HS-5 (cell line): ENCODE data around the gene SAP25.
"Not testable (repeated sequence)": the region's sequence is repeated elsewhere in the genome, so short reads cannot be mapped to it uniquely, and the experiment has no call there.

Source experiments
- DNase-seq: peaks from one replicate; pipeline ENCODE4 v3.0.0-alpha.2; 2012; ENCODE audit warnings: low read depth

The SAP25 gene

DNA sequence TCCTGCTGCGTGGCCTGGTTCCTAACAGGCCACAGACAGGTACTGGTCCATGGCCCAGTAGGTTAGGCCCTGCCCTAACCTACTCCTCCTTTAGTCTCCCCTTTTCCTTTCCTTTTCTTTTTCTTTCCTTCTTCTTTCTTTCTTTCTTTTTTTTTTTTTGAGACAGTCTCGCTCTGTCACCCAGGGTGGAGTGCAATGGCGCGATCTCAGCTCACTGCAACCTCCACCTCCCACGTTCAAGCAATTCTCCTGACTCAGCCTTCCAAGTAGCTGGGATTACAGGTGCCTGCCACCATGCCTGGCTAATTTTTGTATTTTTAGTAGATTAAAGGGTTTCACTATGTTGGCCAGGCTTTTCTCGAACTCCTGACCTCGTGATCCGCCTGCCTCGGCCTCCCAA is 37.7 kb downstream of the SAP25 start:
- DNase-seq, result not testable (repeated sequence)

- no peak for DNase-seq
Observed at GRCh38 chr7:100532165-100533022, 41.3 kb downstream of the SAP25 start.

- DNase-seq, result not testable (repeated sequence)
Observed at GRCh38 chr7:100528108-100528866, 45.4 kb downstream of the SAP25 start.

DNA sequence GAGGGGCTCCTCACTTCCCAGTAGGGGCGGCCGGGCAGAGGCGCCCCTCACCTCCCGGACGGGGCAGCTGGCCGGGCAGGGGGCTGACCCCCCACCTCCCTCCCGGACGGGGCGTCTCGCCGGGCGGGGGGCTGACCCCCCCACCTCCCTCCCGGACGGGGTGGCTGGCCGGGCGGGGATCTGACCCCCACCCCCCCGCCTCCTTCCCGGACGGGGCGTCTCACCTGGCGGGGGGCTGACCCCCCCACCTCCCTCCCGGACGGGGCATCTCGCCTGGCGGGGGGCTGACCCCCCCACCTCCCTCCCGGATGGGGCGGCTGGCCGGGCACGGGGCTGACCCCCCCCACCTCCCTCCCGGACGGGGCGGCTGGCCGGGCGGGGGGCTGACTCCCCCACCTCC is 50.5 kb downstream of the SAP25 start:
- DNase-seq, result not testable (repeated sequence)
